H1 (cell line): ENCODE measurements around the gene CORO2B. TPM values are rescaled to one million over a fixed set of nuclear protein-coding genes. Genes with fewer than 3 reads are reported as not detected.

ENCODE experiments used
- CTCF ChIA-PET: fragments of 300-600 bp; sonication (Branson Sonifier 250); formaldehyde crosslinking; loops from one replicate; lab custom pipeline; 2021; ENCODE audit not compliant: partially characterized antibody; lab: Charles Lee
- POLR2A ChIA-PET: fragments of 300-600 bp; sonication (Branson Sonifier 250); formaldehyde crosslinking; loops from one replicate; lab custom pipeline; 2021; ENCODE audit warnings: inconsistent platforms; ENCODE audit not compliant: partially characterized antibody; lab: Charles Lee
- DNase-seq, 2 experiments: peaks; one replicate each; pipeline versions ENCODE4 v3.0.0 to v3.0.0-alpha.2; 2010 to 2022; ENCODE audit warnings: low spot score in 2 of 2, low read depth in 1 of 2, mixed read lengths in 1 of 2
- FAIRE-seq: peaks from 2 replicates; lab custom pipeline; 2011; peaks lifted over from hg19 to GRCh38; lab: Jason Lieb, UNC
- H2AFZ ChIP-seq: 2 replicates; pipeline ENCODE4 v1.8.1; 2012; ENCODE audit warnings: low read length, inconsistent platforms
- H2AK5ac ChIP-seq: 2 replicates; pipeline ENCODE4 v1.6.1; 2013; ENCODE audit warnings: low read depth, low read length
- H2BK120ac ChIP-seq: replicated peaks from 2 replicates; pipeline ENCODE3; 2013; ENCODE audit warnings: low read depth, low read length, inconsistent platforms
- H2BK12ac ChIP-seq: 2 replicates; pipeline ENCODE4 v1.6.1; 2013; ENCODE audit warnings: low read depth, low read length
- H2BK15ac ChIP-seq: 2 replicates; pipeline ENCODE4 v1.6.1; 2013; ENCODE audit warnings: low read length
- H2BK20ac ChIP-seq: 2 replicates; pipeline ENCODE4 v1.6.1; 2013; ENCODE audit warnings: low read length
- H2BK5ac ChIP-seq: 2 replicates; pipeline ENCODE4 v1.6.1; 2013; ENCODE audit warnings: low read depth, low read length
- H3K14ac ChIP-seq: 2 replicates; pipeline ENCODE4 v1.6.1; 2013; ENCODE audit warnings: inconsistent platforms; ENCODE audit not compliant: insufficient read length
- H3K18ac ChIP-seq: 2 replicates; pipeline ENCODE4 v1.6.1; 2013; ENCODE audit warnings: low read length; ENCODE audit errors: extremely low read depth
- H3K23ac ChIP-seq: 2 replicates; pipeline ENCODE4 v1.6.1; 2013; ENCODE audit warnings: inconsistent platforms; ENCODE audit not compliant: insufficient read length
- H3K23me2 ChIP-seq: 2 replicates; pipeline ENCODE4 v1.6.1; 2013; ENCODE audit warnings: low read depth, low read length
- H3K27ac ChIP-seq: 2 replicates; pipeline ENCODE4 v1.6.1; 2011; ENCODE audit warnings: low read depth, low read length, inconsistent platforms
- H3K27me3 ChIP-seq, 4 experiments: replicated peaks in 1 of 4; 1 replicate in 1 of 4; 2 replicates in 3 of 4; pipeline versions ENCODE4 v1.6.1 to v1.8.1; 2011 to 2013; ENCODE audit warnings: low read length in 3 of 4, mild to moderate bottlenecking in 3 of 4, inconsistent platforms in 2 of 4, mixed read lengths in 2 of 4, moderate library complexity in 1 of 4; ENCODE audit not compliant: control insufficient read depth in 3 of 4, insufficient read depth in 3 of 4; ENCODE audit errors: extremely low read depth in 1 of 4
- H3K36me3 ChIP-seq, 4 experiments: 2 replicates each; pipeline versions ENCODE4 v1.6.1 to v1.8.1; 2011 to 2013; ENCODE audit warnings: mild to moderate bottlenecking in 4 of 4, low read length in 3 of 4, moderate library complexity in 2 of 4, control low read depth in 1 of 4, inconsistent platforms in 1 of 4; ENCODE audit not compliant: insufficient read depth in 4 of 4, control insufficient read depth in 2 of 4
- H3K4ac ChIP-seq: replicated peaks from 2 replicates; pipeline ENCODE3; 2013; ENCODE audit warnings: low read length, low read depth, mixed read lengths, inconsistent platforms; ENCODE audit not compliant: insufficient read length
- H3K4me1 ChIP-seq, 4 experiments: replicated peaks in 1 of 4; 1 replicate in 1 of 4; 2 replicates in 3 of 4; pipeline versions ENCODE4 v1.6.1 to v1.8.1; 2011 to 2013; ENCODE audit warnings: low read length in 3 of 4, inconsistent platforms in 2 of 4, mixed read lengths in 1 of 4; ENCODE audit not compliant: insufficient read depth in 4 of 4, control insufficient read depth in 3 of 4
- H3K4me2 ChIP-seq, 2 experiments: 2 replicates each; pipeline versions ENCODE4 v1.6.1 to v1.8.1; 2011 to 2013; ENCODE audit warnings: low read depth in 2 of 2, low read length in 2 of 2, control low read depth in 1 of 2, inconsistent platforms in 1 of 2, mild to moderate bottlenecking in 1 of 2; ENCODE audit not compliant: insufficient read depth in 1 of 2
- H3K4me3 ChIP-seq, 4 experiments: fragments of 200-600, 300-600 bp in 1 of 4; sonication (generic), shearing (Covaris generic), sonication (Bioruptor Twin) in 1 of 4; 2 replicates each; pipeline versions ENCODE4 v1.5.1 to v1.8.1; 2011 to 2016; ENCODE audit warnings: low read length in 4 of 4, low read depth in 3 of 4, control low read depth in 2 of 4, inconsistent platforms in 2 of 4, mild to moderate bottlenecking in 2 of 4, mixed read lengths in 1 of 4, moderate library complexity in 1 of 4; ENCODE audit not compliant: insufficient read depth in 2 of 4; ENCODE audit errors: extremely low read depth in 1 of 4
- H3K56ac ChIP-seq: replicated peaks from 2 replicates; pipeline ENCODE3; 2013; ENCODE audit warnings: low read depth, mild to moderate bottlenecking, mixed read lengths, low read length, inconsistent platforms; ENCODE audit not compliant: insufficient read length
- H3K79me1 ChIP-seq: 2 replicates; pipeline ENCODE4 v1.6.1; 2013; ENCODE audit warnings: low read depth, low read length, control low read depth
- H3K79me2 ChIP-seq, 2 experiments: 2 replicates each; pipeline versions ENCODE4 v1.6.1 to v1.8.1; 2012 to 2013; ENCODE audit warnings: low read length in 2 of 2, mild to moderate bottlenecking in 2 of 2, inconsistent platforms in 1 of 2; ENCODE audit not compliant: insufficient read depth in 2 of 2, control insufficient read depth in 1 of 2
- H3K9ac ChIP-seq, 4 experiments: replicated peaks in 1 of 4; 1 replicate in 1 of 4; 2 replicates in 3 of 4; pipeline versions ENCODE4 v1.6.1 to v1.8.1; 2011 to 2013; ENCODE audit warnings: low read depth in 3 of 4, low read length in 3 of 4, control low read depth in 2 of 4, mild to moderate bottlenecking in 2 of 4, moderate library complexity in 2 of 4, inconsistent platforms in 1 of 4; ENCODE audit errors: extremely low read depth in 1 of 4
- H3K9me3 ChIP-seq, 2 experiments: 2 replicates each; pipeline versions ENCODE4 v1.6.1 to v1.8.1; 2012 to 2013; ENCODE audit warnings: mild to moderate bottlenecking in 2 of 2, moderate library complexity in 2 of 2, control low read depth in 1 of 2, inconsistent platforms in 1 of 2, low read depth in 1 of 2, low read length in 1 of 2, mixed read lengths in 1 of 2; ENCODE audit not compliant: insufficient read depth in 2 of 2
- H4K20me1 ChIP-seq, 2 experiments: replicated peaks in 1 of 2; 2 replicates each; pipeline versions ENCODE3 to v1.8.1; 2011 to 2013; ENCODE audit warnings: inconsistent platforms in 2 of 2, low read length in 2 of 2, mild to moderate bottlenecking in 1 of 2; ENCODE audit not compliant: insufficient read depth in 2 of 2, control insufficient read depth in 1 of 2
- H4K5ac ChIP-seq: 2 replicates; pipeline ENCODE4 v1.6.1; 2013; ENCODE audit warnings: low read length, low read depth, mixed read lengths, inconsistent platforms; ENCODE audit not compliant: insufficient read length
- H4K8ac ChIP-seq: 2 replicates; pipeline ENCODE4 v1.8.0; 2013; ENCODE audit warnings: mild to moderate bottlenecking, moderate library complexity, low read length, inconsistent platforms; ENCODE audit not compliant: insufficient read depth; ENCODE audit errors: extremely low read depth
- H4K91ac ChIP-seq: replicated peaks from 2 replicates; pipeline ENCODE3; 2013; ENCODE audit warnings: low read length, mixed read lengths, inconsistent platforms; ENCODE audit not compliant: insufficient read length
- EGR1 ChIP-seq: IDR thresholded peaks from 2 replicates; pipeline ENCODE4 v1.6.1; 2011; ENCODE audit warnings: low read depth, low read length, borderline replicate concordance
- FOSL1 ChIP-seq: IDR thresholded peaks from 2 replicates; pipeline ENCODE4 v1.6.1; 2011; ENCODE audit warnings: mild to moderate bottlenecking, low read depth, low read length, moderate library complexity; ENCODE audit not compliant: insufficient read depth
- GABPA ChIP-seq: IDR thresholded peaks from 2 replicates; pipeline ENCODE4 v1.6.1; 2011; ENCODE audit warnings: mild to moderate bottlenecking, low read length, moderate library complexity, borderline replicate concordance; ENCODE audit not compliant: insufficient read depth
- MAX ChIP-seq: IDR thresholded peaks from 2 replicates; pipeline ENCODE4 v1.6.1; 2012; ENCODE audit warnings: inconsistent platforms
- POU5F1 ChIP-seq: IDR thresholded peaks from 2 replicates; pipeline ENCODE4 v1.6.1; 2011; ENCODE audit warnings: low read depth, mild to moderate bottlenecking, low read length, moderate library complexity
- RNF2 ChIP-seq: fragments of 200-900, 300-1000 bp; sonication (generic); IDR thresholded peaks from 2 replicates; pipeline ENCODE4 v1.7.1; 2016; ENCODE audit warnings: borderline replicate concordance, low read depth, mild to moderate bottlenecking, antibody characterized with exemption, low read length; ENCODE audit not compliant: poor library complexity, severe bottlenecking; ENCODE audit errors: missing control alignments
- SAP30 ChIP-seq: fragments of 300-600 bp; sonication (generic); IDR thresholded peaks from 2 replicates; pipeline ENCODE4 v1.7.1; 2012; ENCODE audit warnings: low read length, moderate library complexity, mild to moderate bottlenecking, inconsistent platforms; ENCODE audit not compliant: insufficient read depth, insufficient replicate concordance
- SIRT6 ChIP-seq: IDR thresholded peaks from one replicate; pipeline ENCODE4 v1.7.1; 2012; ENCODE audit warnings: low read length, inconsistent platforms
- SP1 ChIP-seq: IDR thresholded peaks from 2 replicates; pipeline ENCODE4 v1.6.1; 2011; ENCODE audit warnings: low read depth, low read length
- TCF12 ChIP-seq: IDR thresholded peaks from 2 replicates; pipeline ENCODE4 v1.6.1; 2011; ENCODE audit warnings: low read depth, mild to moderate bottlenecking, low read length
- WGBS, 2 experiments: shearing (Covaris generic) in 1 of 2; methylation state at CpG; one replicate each; pipeline versions ENCODE4 v1.1.6 to v1.1.7; 2013 to 2015; ENCODE audit warnings: low lambda C conversion rate in 2 of 2, mixed read lengths in 2 of 2, inconsistent platforms in 1 of 2, low coverage in 1 of 2, missing lambda C conversion rate in 1 of 2; ENCODE audit not compliant: insufficient replicate concordance in 2 of 2, insufficient coverage in 1 of 2, insufficient read length in 1 of 2; ENCODE audit errors: extremely low coverage in 1 of 2, missing lambda C conversion rate in 1 of 2; 5-methylcytosine and 5-hydroxymethylcytosine counted together
- polyA plus RNA-seq, 7 experiments: library from polyadenylated mRNA; depleted of rRNA in 3 of 7; stranded (reverse) in 5 of 7; unstranded in 2 of 7; fragments of >200 nt in 5 of 7; fragments of 200-250 nt in 2 of 7; gene quantifications; 1 replicate in 5 of 7; 2 replicates in 1 of 7; 4 replicates in 1 of 7; pipeline versions ENCODE4 v1.2.1 to v1.2.3, GENCODE V29; 2011 to 2013; ENCODE audit warnings: missing spikeins in 2 of 7, mixed read lengths in 2 of 7
- total RNA-seq: library from RNA; stranded (reverse); fragmentation: NEBNext Ultra II Directional; extraction: Animal tissue kit (Norgen Biotek cat#: 25700); gene quantifications from 2 replicates; pipeline ENCODE4 v1.2.1, GENCODE V29; 2021

CORO2B gene
- total and polyA plus RNA-seq, 2 of the 8 experiments (the other 6 are each of a cell fraction or from before 2014, with no cell fraction given) = 3.4 to 6.7 TPM

- Histone ChIP-seq H2BK12ac (no peak overlapping the region), H3K23ac (no peak overlapping the region), H3K18ac (no peak overlapping the region), H4K8ac (no peak overlapping the region), H2BK120ac (no peak overlapping the region), H3K56ac (no peak overlapping the region), H3K36me3 (no peaks in the 10 kb centered on the region), H3K4me3 (no peak overlapping the region), H4K20me1 (no peaks in the 10 kb centered on the region), H3K27ac (no peak overlapping the region), H3K4ac (no peak overlapping the region), H3K4me2 (no peak overlapping the region), H2BK15ac (no peak overlapping the region), H2AK5ac (no peak overlapping the region), H4K5ac (no peak overlapping the region), H3K79me2 (no peaks in the 10 kb centered on the region), H3K4me1 (no peaks in the 10 kb centered on the region), H3K27me3 (no peaks in the 10 kb centered on the region), H2AFZ (no peak overlapping the region), H3K79me1 (no peaks in the 10 kb centered on the region), H2BK20ac (no peak overlapping the region), H3K14ac (no peak overlapping the region), H3K9ac (no peak overlapping the region), H3K9me3 (no peaks in the 10 kb centered on the region), H2BK5ac (no peak overlapping the region), H4K91ac (no peak overlapping the region), H3K23me2 (no peaks in the 10 kb centered on the region)
- WGBS, 2 experiments = 32% methylated on average over 2 of the region's 2 CpGs; no CpG with 5 or more reads in 1 of the 2 experiments
- CTCF ChIA-PET = interaction anchor here (0.7 to 1.5 kb wide), 4 partner anchors 24 to 107 kb away, joined by 3 to 4 read pairs (median 3); no protein-coding TSS in a partner anchor
- no peak for FAIRE-seq
- no peak for DNase-seq
- POLR2A ChIA-PET = no interaction called here
- TF ChIP-seq TCF12 (no peak), GABPA (no peak), FOSL1 (no peak), POU5F1 (no peak), SP1 (no peak), EGR1 (no peak), SIRT6 (no peak), RNF2 (no peak), MAX (no peak), SAP30 (no peak)
Measured at GRCh38 chr15:68768321-68768720, 189.5 kb downstream of the CORO2B start.
